ENCODE measurements around the gene TNRC6C. TPM values are rescaled to one million over a fixed set of nuclear protein-coding genes. Genes with fewer than 3 reads are reported as not detected.

TNRC6C gene
- total and polyA plus RNA-seq, 2 donors, result 11.8 to 12.0 TPM

DNA sequence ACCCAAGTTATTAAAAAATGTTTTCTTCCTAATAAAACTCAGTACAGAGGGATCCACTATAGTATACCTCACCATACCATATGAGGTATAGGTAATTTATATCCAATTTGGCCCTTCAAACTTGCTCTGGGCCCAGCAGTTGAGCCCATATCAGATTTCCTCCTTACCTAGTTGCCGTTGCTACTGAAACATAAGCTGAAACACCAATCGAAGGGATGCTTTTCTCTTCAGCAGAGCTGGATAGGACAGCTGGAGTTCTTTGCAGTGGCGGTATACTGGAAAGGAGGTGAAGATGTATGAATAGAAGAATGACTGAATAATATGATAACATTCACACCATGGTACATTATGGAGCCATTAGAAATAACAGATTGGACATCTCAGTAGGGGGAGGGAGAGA lies 42.7 kb downstream of the TNRC6C start:
- DNase-seq (ENCODE audit: low read depth in 6 of 9, low spot score in 9 of 9), result no peak
- no peaks in the 10 kb centered on the region for H3K9me3 ChIP-seq (ENCODE audit: control insufficient read depth in 2 of 2, insufficient read depth in 1 of 2, low read length in 1 of 2)
- no peaks in the 10 kb centered on the region for H3K27me3 ChIP-seq (ENCODE audit: control insufficient read depth in 2 of 2, insufficient read depth in 1 of 2, low read length in 1 of 2)
- H3K4me1 ChIP-seq (ENCODE audit: control insufficient read depth in 2 of 2, insufficient read depth in 2 of 2, low read length in 2 of 2), result peaks cover 5 to 19% of the 10 kb centered on the region in 2 donors
- peaks cover 13 to 57% of the 10 kb centered on the region in 2 donors for H3K36me3 ChIP-seq (ENCODE audit: control insufficient read depth in 2 of 2, insufficient read depth in 2 of 2, low read length in 1 of 2)
- 93% methylated on average over 3 of the region's 3 CpGs for WGBS
- H3K27ac ChIP-seq (ENCODE audit: low read depth in 1 of 2, low read length in 1 of 2), result no peak overlapping the region
- no peak overlapping the region for H3K4me3 ChIP-seq (ENCODE audit: low read length in 2 of 2)

DNA sequence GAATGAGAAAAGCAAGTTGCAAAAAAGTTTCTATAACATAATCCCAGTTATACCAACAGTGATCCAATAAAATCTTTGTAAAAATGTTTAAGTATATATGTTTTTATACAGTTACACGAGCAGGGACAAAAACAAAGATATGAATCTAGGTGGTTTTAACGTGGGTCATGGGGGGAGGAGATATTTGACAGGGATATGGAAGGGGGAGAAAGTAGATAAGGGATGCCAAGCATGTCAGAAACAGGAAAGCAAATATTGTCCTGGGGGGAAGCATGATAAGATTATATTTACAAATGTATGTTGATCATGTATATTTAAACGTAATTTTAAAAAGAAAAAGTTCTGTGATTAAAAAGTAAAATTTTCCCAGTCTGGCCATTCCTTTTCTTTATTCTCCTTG lies 43.1 kb downstream of the TNRC6C start:
- H3K27ac ChIP-seq (ENCODE audit: low read depth in 1 of 2, low read length in 1 of 2), result no peak overlapping the region
- H3K4me3 ChIP-seq (ENCODE audit: low read length in 2 of 2), result no peak overlapping the region
- 56% methylated on average over 3 of the region's 3 CpGs for WGBS
- no peaks in the 10 kb centered on the region for H3K9me3 ChIP-seq (ENCODE audit: control insufficient read depth in 2 of 2, insufficient read depth in 1 of 2, low read length in 1 of 2)
- H3K36me3 ChIP-seq (ENCODE audit: control insufficient read depth in 2 of 2, insufficient read depth in 2 of 2, low read length in 1 of 2), result peaks cover 13 to 53% of the 10 kb centered on the region in 2 donors
- peaks cover 5 to 14% of the 10 kb centered on the region in 2 donors for H3K4me1 ChIP-seq (ENCODE audit: control insufficient read depth in 2 of 2, insufficient read depth in 2 of 2, low read length in 2 of 2)
- H3K27me3 ChIP-seq (ENCODE audit: control insufficient read depth in 2 of 2, insufficient read depth in 1 of 2, low read length in 1 of 2), result no peaks in the 10 kb centered on the region
- DNase-seq (ENCODE audit: low read depth in 6 of 9, low spot score in 9 of 9), result no peak

DNA sequence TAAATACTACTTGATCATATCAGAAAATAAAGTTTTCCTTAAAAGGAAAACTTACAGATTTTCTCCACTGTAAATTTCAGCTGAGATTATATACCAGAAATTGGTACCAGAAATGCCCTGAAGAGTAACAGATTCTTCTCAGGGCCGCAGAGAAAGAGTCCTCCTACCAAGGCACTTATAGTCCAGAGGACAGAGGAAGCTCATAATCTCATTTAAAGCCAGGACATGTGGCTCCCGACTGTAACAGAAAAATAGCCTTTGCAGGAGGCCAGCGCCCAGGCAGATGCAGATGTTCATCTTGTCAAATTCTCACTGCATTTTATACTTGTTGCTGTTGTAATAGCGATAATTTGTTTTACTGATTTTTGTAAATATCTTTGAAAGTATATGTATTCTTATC lies 43.7 kb downstream of the TNRC6C start:
- peaks cover 13 to 55% of the 10 kb centered on the region in 2 donors for H3K36me3 ChIP-seq (ENCODE audit: control insufficient read depth in 2 of 2, insufficient read depth in 2 of 2, low read length in 1 of 2)
- no peaks in the 10 kb centered on the region for H3K27me3 ChIP-seq (ENCODE audit: control insufficient read depth in 2 of 2, insufficient read depth in 1 of 2, low read length in 1 of 2)
- DNase-seq (ENCODE audit: low read depth in 6 of 9, low spot score in 9 of 9), result no peak
- 98% methylated on average over 4 of the region's 4 CpGs for WGBS
- H3K4me1 ChIP-seq (ENCODE audit: control insufficient read depth in 2 of 2, insufficient read depth in 2 of 2, low read length in 2 of 2), result peaks cover 5 to 13% of the 10 kb centered on the region in 2 donors
- H3K27ac ChIP-seq (ENCODE audit: low read depth in 1 of 2, low read length in 1 of 2), result no peak overlapping the region
- no peak overlapping the region for H3K4me3 ChIP-seq (ENCODE audit: low read length in 2 of 2)
- no peaks in the 10 kb centered on the region for H3K9me3 ChIP-seq (ENCODE audit: control insufficient read depth in 2 of 2, insufficient read depth in 1 of 2, low read length in 1 of 2)

DNA sequence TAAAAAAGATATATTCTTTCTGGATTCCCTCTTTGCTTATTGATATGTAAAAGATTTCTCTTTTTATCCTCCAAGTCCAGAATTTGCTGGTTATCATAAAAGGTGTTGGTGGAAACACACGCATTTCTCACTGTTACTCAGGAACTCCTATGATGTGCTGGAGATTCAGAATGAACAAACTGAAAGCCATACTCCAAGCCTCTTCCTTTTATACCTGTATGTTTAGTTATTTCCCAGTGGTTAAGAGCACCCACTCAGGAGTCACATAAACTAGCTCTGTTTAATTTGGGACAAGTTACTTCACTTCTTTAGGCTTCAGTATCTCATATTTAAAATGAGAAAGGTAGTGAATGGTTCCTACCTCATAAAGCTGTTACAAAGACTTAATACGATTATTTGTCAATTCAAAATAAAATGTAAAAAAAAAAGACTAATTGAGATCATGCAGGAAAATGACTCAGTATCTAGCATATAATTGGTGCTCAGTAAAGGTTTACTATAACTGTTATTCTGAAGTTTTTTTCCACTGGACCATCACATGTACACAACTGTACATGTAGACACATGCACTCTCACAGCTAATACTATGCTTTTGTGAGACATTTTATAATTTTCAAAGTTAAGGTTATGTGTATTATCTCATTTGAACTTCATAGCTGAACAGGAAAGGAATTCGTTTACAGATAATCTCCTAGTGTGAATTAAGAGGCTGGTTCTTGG lies 47.1 kb downstream of the TNRC6C start:
- no peaks in the 10 kb centered on the region for H3K9me3 ChIP-seq (ENCODE audit: control insufficient read depth in 2 of 2, insufficient read depth in 1 of 2, low read length in 1 of 2)
- DNase-seq (ENCODE audit: low read depth in 6 of 9, low spot score in 9 of 9), result no peak
- H3K27me3 ChIP-seq (ENCODE audit: control insufficient read depth in 2 of 2, insufficient read depth in 1 of 2, low read length in 1 of 2), result no peaks in the 10 kb centered on the region
- H3K27ac ChIP-seq (ENCODE audit: low read depth in 1 of 2, low read length in 1 of 2), result no peak overlapping the region
- WGBS, result 96% methylated on average over 3 of the region's 3 CpGs
- no peaks in the 10 kb centered on the region for H3K4me1 ChIP-seq (ENCODE audit: control insufficient read depth in 2 of 2, insufficient read depth in 2 of 2, low read length in 2 of 2)
- H3K36me3 ChIP-seq (ENCODE audit: control insufficient read depth in 2 of 2, insufficient read depth in 2 of 2, low read length in 1 of 2), result peaks cover 15 to 66% of the 10 kb centered on the region in 2 donors
- H3K4me3 ChIP-seq (ENCODE audit: low read length in 2 of 2), result no peak overlapping the region

DNA sequence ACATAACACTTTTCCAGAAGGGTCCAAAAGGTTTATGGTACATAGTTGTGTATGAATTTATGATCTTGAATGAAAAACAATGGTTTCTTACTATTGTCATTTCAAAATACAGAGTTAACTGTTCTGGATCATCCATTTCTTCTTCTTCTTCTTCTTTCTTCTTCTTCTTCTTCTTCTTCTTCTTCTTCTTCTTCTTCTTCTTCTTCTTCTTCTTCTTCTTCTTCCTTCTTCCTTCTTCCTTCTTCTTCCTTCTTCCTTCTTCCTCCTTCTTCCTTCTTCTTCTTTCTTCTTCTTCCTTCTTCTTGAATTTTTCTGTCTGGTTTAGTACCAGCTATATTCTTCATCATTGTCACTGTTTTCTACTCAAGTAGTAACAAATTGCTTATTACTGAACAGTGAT lies 47.8 kb downstream of the TNRC6C start:
- Histone ChIP-seq H3K9me3 (ENCODE audit: control insufficient read depth in 2 of 2, insufficient read depth in 1 of 2, low read length in 1 of 2) (no peaks in the 10 kb centered on the region), H3K4me3 (ENCODE audit: low read length in 2 of 2) (no peak overlapping the region), H3K27ac (ENCODE audit: low read depth in 1 of 2, low read length in 1 of 2) (no peak overlapping the region), H3K27me3 (ENCODE audit: control insufficient read depth in 2 of 2, insufficient read depth in 1 of 2, low read length in 1 of 2) (no peaks in the 10 kb centered on the region), H3K4me1 (ENCODE audit: control insufficient read depth in 2 of 2, insufficient read depth in 2 of 2, low read length in 2 of 2) (peaks cover 0 to 2% of the 10 kb centered on the region in 2 donors), H3K36me3 (ENCODE audit: control insufficient read depth in 2 of 2, insufficient read depth in 2 of 2, low read length in 1 of 2) (peaks cover 15 to 66% of the 10 kb centered on the region in 2 donors)
- DNase-seq (ENCODE audit: low read depth in 6 of 9, low spot score in 9 of 9), result no peak

DNA sequence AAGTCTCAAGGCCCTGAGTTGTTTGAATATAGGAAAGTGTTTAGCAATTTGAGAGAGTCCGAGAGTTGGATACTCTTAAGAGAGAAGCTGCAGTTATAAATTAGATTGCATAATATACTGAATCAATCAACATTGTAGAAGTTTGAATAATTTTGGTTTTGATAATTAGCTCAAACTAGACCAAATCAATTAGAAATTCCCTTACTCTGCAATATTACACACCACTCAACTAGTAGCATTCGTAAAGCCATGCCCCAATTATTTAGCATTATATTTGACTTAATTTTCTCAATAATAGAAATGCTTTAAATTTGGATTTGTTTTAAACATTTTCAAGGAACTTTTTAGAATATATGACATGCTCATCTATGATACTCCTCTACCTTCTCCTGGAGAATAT lies 49.1 kb downstream of the TNRC6C start:
- H3K4me1 ChIP-seq (ENCODE audit: control insufficient read depth in 2 of 2, insufficient read depth in 2 of 2, low read length in 2 of 2), result peaks cover 0 to 2% of the 10 kb centered on the region in 2 donors
- H3K27ac ChIP-seq (ENCODE audit: low read depth in 1 of 2, low read length in 1 of 2), result no peak overlapping the region
- no peak overlapping the region for H3K4me3 ChIP-seq (ENCODE audit: low read length in 2 of 2)
- no peak for DNase-seq (ENCODE audit: low read depth in 6 of 9, low spot score in 9 of 9)
- H3K36me3 ChIP-seq (ENCODE audit: control insufficient read depth in 2 of 2, insufficient read depth in 2 of 2, low read length in 1 of 2), result peaks cover 15 to 79% of the 10 kb centered on the region in 2 donors
- H3K9me3 ChIP-seq (ENCODE audit: control insufficient read depth in 2 of 2, insufficient read depth in 1 of 2, low read length in 1 of 2), result no peaks in the 10 kb centered on the region
- no peaks in the 10 kb centered on the region for H3K27me3 ChIP-seq (ENCODE audit: control insufficient read depth in 2 of 2, insufficient read depth in 1 of 2, low read length in 1 of 2)
- WGBS, result 99% methylated on average over 2 of the region's 2 CpGs

DNA sequence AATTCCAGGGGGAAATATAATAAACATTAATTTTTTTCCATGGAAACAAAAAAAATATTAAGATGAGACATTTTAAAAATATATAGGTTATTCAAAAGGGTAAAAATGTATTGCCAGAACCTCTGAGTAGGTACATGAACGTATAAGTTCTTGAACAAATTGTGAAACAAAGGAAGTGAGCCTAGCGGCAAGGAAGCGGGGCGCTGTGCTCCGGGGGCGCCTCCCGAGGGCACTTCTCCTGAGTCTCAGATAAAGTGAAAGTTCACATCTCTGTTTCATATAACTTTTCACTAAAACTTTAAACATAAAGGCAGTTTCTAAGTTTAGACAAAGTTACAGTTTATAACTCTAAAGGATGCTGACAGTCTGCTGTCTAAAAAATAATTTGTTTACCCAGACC lies 52.3 kb downstream of the TNRC6C start:
- DNase-seq (ENCODE audit: low read depth in 6 of 9, low spot score in 9 of 9), result peak in 4 of 9 donors; percentile 32 to 69 (median 40)
- peaks cover 0 to 9% of the 10 kb centered on the region in 2 donors for H3K4me1 ChIP-seq (ENCODE audit: control insufficient read depth in 2 of 2, insufficient read depth in 2 of 2, low read length in 2 of 2)
- peaks cover 24 to 82% of the 10 kb centered on the region in 2 donors for H3K36me3 ChIP-seq (ENCODE audit: control insufficient read depth in 2 of 2, insufficient read depth in 2 of 2, low read length in 1 of 2)
- WGBS, result 21% methylated on average over 7 of the region's 7 CpGs
- H3K27ac ChIP-seq (ENCODE audit: low read depth in 1 of 2, low read length in 1 of 2), result no peak overlapping the region
- no peaks in the 10 kb centered on the region for H3K27me3 ChIP-seq (ENCODE audit: control insufficient read depth in 2 of 2, insufficient read depth in 1 of 2, low read length in 1 of 2)
- no peaks in the 10 kb centered on the region for H3K9me3 ChIP-seq (ENCODE audit: control insufficient read depth in 2 of 2, insufficient read depth in 1 of 2, low read length in 1 of 2)
- H3K4me3 ChIP-seq (ENCODE audit: low read length in 2 of 2), result no peak overlapping the region

DNA sequence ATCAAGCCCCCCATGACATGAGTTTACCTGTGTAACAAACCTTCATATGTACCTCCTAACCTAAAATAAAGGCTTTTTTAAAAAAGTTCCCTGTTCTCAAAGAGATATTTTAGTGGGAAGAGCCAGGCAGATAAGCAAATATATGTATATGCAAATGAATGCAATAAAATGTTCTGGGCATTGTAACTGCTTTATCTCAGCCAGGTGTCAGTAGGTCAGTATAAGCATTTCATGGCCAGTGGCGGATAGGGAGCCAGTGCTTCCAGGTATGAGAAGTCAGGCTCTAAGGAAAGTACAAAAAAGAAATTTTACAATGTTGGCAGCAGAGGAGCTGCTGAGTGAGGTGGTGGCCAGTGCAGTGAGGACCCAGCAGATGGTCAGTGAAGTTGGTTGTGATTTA lies 53.9 kb downstream of the TNRC6C start:
- no peaks in the 10 kb centered on the region for H3K9me3 ChIP-seq (ENCODE audit: control insufficient read depth in 2 of 2, insufficient read depth in 1 of 2, low read length in 1 of 2)
- H3K4me3 ChIP-seq (ENCODE audit: low read length in 2 of 2), result no peak overlapping the region
- no peak for DNase-seq (ENCODE audit: low read depth in 6 of 9, low spot score in 9 of 9)
- H3K36me3 ChIP-seq (ENCODE audit: control insufficient read depth in 2 of 2, insufficient read depth in 2 of 2, low read length in 1 of 2), result peaks cover 33 to 85% of the 10 kb centered on the region in 2 donors
- H3K27ac ChIP-seq (ENCODE audit: low read depth in 1 of 2, low read length in 1 of 2), result no peak overlapping the region
- no peaks in the 10 kb centered on the region for H3K27me3 ChIP-seq (ENCODE audit: control insufficient read depth in 2 of 2, insufficient read depth in 1 of 2, low read length in 1 of 2)
- 100% methylated on average over 1 of the region's 1 CpG for WGBS
- H3K4me1 ChIP-seq (ENCODE audit: control insufficient read depth in 2 of 2, insufficient read depth in 2 of 2, low read length in 2 of 2), result peaks cover 0 to 9% of the 10 kb centered on the region in 2 donors

DNA sequence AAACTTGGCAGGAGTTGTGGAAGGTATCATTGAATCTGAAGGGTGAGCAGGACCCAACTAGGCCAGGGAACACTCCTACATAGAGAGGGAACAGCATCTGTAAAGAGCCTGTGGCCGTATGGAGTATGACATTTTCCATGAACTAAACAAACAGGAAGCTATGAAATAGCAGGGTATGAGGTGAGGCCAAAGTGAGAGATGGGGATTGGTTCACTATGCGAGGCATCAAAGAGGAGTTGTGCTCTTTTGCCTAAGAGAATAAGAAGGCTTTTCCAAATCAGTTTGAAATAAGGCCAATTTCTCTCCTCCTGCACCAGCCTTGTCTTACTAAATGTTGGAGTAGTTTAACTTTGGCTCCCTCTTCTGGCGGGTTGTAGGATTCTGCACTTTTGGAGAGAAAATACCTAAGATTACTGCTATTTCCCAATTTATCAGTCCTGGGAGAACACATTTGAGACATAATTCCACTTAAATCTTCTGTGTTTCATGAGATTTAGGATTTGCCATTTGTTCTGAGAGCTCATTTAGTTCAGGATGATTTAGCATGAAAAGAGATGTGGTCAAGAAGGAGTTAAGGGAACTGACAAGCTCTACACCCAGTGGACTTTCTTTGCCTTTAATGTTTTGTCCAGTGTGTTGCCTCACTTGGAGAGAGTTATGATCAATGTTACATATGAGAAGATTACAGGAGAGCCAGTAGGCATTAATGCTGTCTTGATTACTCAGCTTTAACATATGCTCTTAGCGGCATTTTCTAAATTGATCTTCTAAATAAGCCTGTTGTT lies 55.4 kb downstream of the TNRC6C start:
- peaks cover 33 to 83% of the 10 kb centered on the region in 2 donors for H3K36me3 ChIP-seq (ENCODE audit: control insufficient read depth in 2 of 2, insufficient read depth in 2 of 2, low read length in 1 of 2)
- peaks cover 0 to 9% of the 10 kb centered on the region in 2 donors for H3K4me1 ChIP-seq (ENCODE audit: control insufficient read depth in 2 of 2, insufficient read depth in 2 of 2, low read length in 2 of 2)
- no peak overlapping the region for H3K27ac ChIP-seq (ENCODE audit: low read depth in 1 of 2, low read length in 1 of 2)
- no peaks in the 10 kb centered on the region for H3K27me3 ChIP-seq (ENCODE audit: control insufficient read depth in 2 of 2, insufficient read depth in 1 of 2, low read length in 1 of 2)
- H3K4me3 ChIP-seq (ENCODE audit: low read length in 2 of 2), result no peak overlapping the region
- DNase-seq (ENCODE audit: low read depth in 6 of 9, low spot score in 9 of 9), result peak; percentile 42 to 87 (median 79)
- 58% methylated on average over 4 of the region's 4 CpGs for WGBS
- no peaks in the 10 kb centered on the region for H3K9me3 ChIP-seq (ENCODE audit: control insufficient read depth in 2 of 2, insufficient read depth in 1 of 2, low read length in 1 of 2)

Measured in thymus (tissue), 11 donors.